Measurements from ENCODE around the gene RTRAF. TPM values are rescaled to one million over a fixed set of nuclear protein-coding genes. Genes with fewer than 3 reads are reported as not detected.

RTRAF gene
- total and polyA plus RNA-seq, 3 donors from 2014 or later = 157 to 439 (median 170) TPM

DNA sequence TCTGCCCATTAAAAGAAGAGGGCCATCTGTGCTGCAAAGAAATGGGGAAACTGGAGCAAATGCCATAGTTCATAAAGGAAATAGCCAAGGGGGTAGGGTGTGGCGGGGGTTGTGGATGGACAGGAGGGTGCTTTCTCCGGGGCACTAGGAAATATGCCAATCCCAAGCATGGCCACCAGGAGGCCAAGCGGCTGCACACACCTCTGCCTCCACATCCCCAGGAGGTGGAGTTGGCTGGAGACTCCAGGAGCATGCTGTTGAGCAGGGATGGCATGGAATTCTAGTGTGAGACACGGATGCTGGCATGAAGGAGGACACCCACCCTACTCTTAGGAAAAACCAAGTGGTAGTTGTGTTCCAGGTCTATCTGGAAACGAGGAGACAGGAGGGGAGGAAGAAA lies 54.3 kb downstream of the RTRAF start:
- Histone ChIP-seq H3K36me3 (ENCODE audit: low read depth, missing control alignments) (no peaks in the 10 kb centered on the region), H3K9me3 (no peaks in the 10 kb centered on the region), H3K27me3 (no peaks in the 10 kb centered on the region), H3K4me1 (no peaks in the 10 kb centered on the region), H3K4me3 (no peak overlapping the region), H3K27ac (no peak overlapping the region)
- peak; percentile 43 for DNase-seq
- 72 to 78% methylated on average over 5 of the region's 5 CpGs for WGBS, 2 donors
- intact Hi-C loops (cut with DNase I; ENCODE audit: low total_unique reads) = no loop called here
- TF ChIP-seq, protein P1, sequence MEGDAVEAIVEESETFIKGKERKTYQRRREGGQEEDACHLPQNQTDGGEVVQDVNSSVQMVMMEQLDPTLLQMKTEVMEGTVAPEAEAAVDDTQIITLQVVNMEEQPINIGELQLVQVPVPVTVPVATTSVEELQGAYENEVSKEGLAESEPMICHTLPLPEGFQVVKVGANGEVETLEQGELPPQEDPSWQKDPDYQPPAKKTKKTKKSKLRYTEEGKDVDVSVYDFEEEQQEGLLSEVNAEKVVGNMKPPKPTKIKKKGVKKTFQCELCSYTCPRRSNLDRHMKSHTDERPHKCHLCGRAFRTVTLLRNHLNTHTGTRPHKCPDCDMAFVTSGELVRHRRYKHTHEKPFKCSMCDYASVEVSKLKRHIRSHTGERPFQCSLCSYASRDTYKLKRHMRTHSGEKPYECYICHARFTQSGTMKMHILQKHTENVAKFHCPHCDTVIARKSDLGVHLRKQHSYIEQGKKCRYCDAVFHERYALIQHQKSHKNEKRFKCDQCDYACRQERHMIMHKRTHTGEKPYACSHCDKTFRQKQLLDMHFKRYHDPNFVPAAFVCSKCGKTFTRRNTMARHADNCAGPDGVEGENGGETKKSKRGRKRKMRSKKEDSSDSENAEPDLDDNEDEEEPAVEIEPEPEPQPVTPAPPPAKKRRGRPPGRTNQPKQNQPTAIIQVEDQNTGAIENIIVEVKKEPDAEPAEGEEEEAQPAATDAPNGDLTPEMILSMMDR (IDR thresholded peaks at IDR 0.05) = peak in 2 of 3 experiments; percentile 31 to 58
- TF ChIP-seq POLR2A (IDR thresholded peaks at IDR 0.05) = no peak

DNA sequence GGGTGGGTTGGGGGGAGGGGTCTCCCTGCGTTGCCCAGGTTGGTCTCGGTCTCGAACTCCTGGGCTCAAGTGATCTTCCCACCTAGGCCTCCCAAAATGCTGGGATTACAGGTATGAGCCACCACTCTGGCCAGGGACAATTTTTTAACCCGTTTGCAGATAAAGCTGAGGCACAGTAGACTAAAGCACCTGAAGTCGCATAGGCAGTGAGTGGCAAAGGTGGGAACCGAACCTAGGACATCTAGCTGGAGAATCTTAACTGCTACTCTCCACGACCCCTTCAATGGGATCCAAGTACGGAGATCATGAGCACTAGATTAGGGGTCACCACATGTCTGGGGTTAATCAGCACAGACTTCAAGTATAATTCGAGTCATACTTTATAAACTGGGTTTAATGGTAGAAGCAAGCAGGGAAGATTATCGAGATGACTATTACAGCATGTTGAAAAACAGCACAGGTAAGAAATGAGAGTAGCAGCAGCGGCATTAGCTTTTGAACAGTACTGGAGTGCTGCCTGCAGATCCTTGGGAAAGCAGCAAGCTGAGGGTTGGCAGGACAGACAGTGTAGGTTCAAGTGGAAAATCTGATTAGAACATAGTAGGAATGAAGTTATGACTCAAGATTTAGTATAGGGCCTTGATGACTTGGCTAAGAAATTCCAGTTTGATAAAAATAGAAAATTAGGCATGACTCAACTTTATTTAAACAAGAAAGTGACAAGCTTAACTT lies 55.6 kb downstream of the RTRAF start:
- Histone ChIP-seq H3K4me1 (no peaks in the 10 kb centered on the region), H3K27ac (no peak overlapping the region), H3K4me3 (no peak overlapping the region), H3K36me3 (ENCODE audit: low read depth, missing control alignments) (no peaks in the 10 kb centered on the region), H3K27me3 (no peaks in the 10 kb centered on the region), H3K9me3 (no peaks in the 10 kb centered on the region)
- intact Hi-C loops (cut with DNase I; ENCODE audit: low total_unique reads) = no loop called here
- 85% methylated on average over 11 of the region's 11 CpGs for WGBS, 2 donors
- DNase-seq = no peak
- TF ChIP-seq, protein P1 (IDR thresholded peaks at IDR 0.05) = no peak
- no peak for TF ChIP-seq POLR2A (IDR thresholded peaks at IDR 0.05)

GRCh38 chr14:52046376-52046917 lies 57.1 kb downstream of the RTRAF start:
- 30 to 34% methylated on average over 2 of the region's 2 CpGs for whole genome bisulfite sequencing, 2 donors
- DNase-seq = no peak
- Histone ChIP-seq H3K27ac (no peak overlapping the region), H3K4me1 (no peaks in the 10 kb centered on the region), H3K9me3 (no peaks in the 10 kb centered on the region), H3K4me3 (no peak overlapping the region), H3K36me3 (ENCODE audit: low read depth, missing control alignments) (no peaks in the 10 kb centered on the region), H3K27me3 (no peaks in the 10 kb centered on the region)
- intact Hi-C loops (cut with DNase I; ENCODE audit: low total_unique reads) = no loop called here
- TF ChIP-seq, protein P1 (IDR thresholded peaks at IDR 0.05) = no peak

GRCh38 chr14:52048116-52048515 lies 58.8 kb downstream of the RTRAF start:
- Histone ChIP-seq H3K9me3 (no peaks in the 10 kb centered on the region), H3K4me1 (peaks cover 11% of the 10 kb centered on the region), H3K27me3 (no peaks in the 10 kb centered on the region), H3K27ac (no peak overlapping the region), H3K4me3 (no peak overlapping the region), H3K36me3 (ENCODE audit: low read depth, missing control alignments) (no peaks in the 10 kb centered on the region)
- no peak for DNase-seq
- WGBS, 2 donors = 76 to 87% methylated on average over 10 of the region's 10 CpGs
- intact Hi-C loops (cut with DNase I; ENCODE audit: low total_unique reads) = no loop called here
- TF ChIP-seq POLR2A (IDR thresholded peaks at IDR 0.05) = no peak
- TF ChIP-seq, protein P1 (IDR thresholded peaks at IDR 0.05) = no peak

Data from testis (tissue), 3 donors.